Astrocyte (in vitro differentiated cells and primary cell): ENCODE data around the gene CPEB4.

Experiments used
- EZH2 ChIP-seq: IDR thresholded peaks from 2 replicates; pipeline ENCODE4 v1.6.1; 2012; ENCODE audit warnings: mild to moderate bottlenecking, low read length, inconsistent platforms; ENCODE audit not compliant: insufficient read depth
- TF ChIP-seq, protein P1 (sequence below): IDR thresholded peaks from 2 replicates; pipeline ENCODE4 v1.5.1; 2011; ENCODE audit warnings: low read depth, mild to moderate bottlenecking, inconsistent platforms, low read length, moderate library complexity; ENCODE audit not compliant: insufficient read depth

DNA sequence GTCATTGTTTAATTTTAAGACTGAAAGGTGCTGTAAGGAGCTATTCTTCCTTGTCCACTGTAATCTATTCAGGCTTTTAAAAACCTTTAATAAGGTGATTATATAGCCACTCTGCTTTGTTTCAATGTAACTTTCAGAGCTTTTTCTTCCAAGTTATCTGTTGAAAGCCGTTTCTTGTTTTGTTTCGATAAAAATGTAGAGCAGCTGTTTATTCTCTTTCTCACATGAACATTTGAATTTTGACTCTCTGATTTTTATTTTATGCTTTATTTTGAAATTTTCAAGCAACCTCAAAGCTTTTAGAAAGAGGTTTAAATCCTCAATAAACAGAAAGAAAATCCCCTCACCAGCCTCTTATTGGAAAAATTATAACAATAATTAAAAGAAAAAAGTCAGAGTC, 47.2 kb downstream of the CPEB4 start:
- TF ChIP-seq, protein P1, sequence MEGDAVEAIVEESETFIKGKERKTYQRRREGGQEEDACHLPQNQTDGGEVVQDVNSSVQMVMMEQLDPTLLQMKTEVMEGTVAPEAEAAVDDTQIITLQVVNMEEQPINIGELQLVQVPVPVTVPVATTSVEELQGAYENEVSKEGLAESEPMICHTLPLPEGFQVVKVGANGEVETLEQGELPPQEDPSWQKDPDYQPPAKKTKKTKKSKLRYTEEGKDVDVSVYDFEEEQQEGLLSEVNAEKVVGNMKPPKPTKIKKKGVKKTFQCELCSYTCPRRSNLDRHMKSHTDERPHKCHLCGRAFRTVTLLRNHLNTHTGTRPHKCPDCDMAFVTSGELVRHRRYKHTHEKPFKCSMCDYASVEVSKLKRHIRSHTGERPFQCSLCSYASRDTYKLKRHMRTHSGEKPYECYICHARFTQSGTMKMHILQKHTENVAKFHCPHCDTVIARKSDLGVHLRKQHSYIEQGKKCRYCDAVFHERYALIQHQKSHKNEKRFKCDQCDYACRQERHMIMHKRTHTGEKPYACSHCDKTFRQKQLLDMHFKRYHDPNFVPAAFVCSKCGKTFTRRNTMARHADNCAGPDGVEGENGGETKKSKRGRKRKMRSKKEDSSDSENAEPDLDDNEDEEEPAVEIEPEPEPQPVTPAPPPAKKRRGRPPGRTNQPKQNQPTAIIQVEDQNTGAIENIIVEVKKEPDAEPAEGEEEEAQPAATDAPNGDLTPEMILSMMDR = no peak
- TF ChIP-seq EZH2 = no peak
